Motor neuron (in vitro differentiated cells): ENCODE measurements around the gene PUS1. TPM values are rescaled to one million over a fixed set of nuclear protein-coding genes. Genes with fewer than 3 reads are reported as not detected.
"Not testable (repeated sequence)": the region's sequence is repeated elsewhere in the genome, so short reads cannot be mapped to it uniquely, and the experiment has no call there.

ENCODE experiments used
- ATAC-seq, 8 experiments: fragments of 200-7000 bp; cut with Tn5 transposase; replicated peaks in 6 of 8; 2 replicates each; pipeline ENCODE4 v1.8.0; 2021; ENCODE audit warnings: mild to moderate bottlenecking in 8 of 8, moderate library complexity in 8 of 8
- H3K27ac ChIP-seq, 2 donors: fragments of 250-450 bp; sonication (Bioruptor Pico); 2 replicates each; pipeline ENCODE4 v1.9.0; 2021; ENCODE audit warnings: antibody characterized with exemption in 2 of 2, mild to moderate bottlenecking in 2 of 2, moderate library complexity in 1 of 2
- H3K4me1 ChIP-seq, 2 donors: fragments of 250-450 bp; sonication (Bioruptor Pico); replicated peaks in 1 of 2; 2 replicates each; pipeline ENCODE4 v1.6.1; 2021; ENCODE audit warnings: antibody characterized with exemption in 2 of 2, mild to moderate bottlenecking in 2 of 2, moderate library complexity in 1 of 2
- H3K4me3 ChIP-seq, 5 donors: fragments of 250-450 bp; sonication (Bioruptor Pico); 2 replicates each; pipeline ENCODE4 v1.9.0; 2021; ENCODE audit warnings: antibody characterized with exemption in 5 of 5, mild to moderate bottlenecking in 5 of 5, moderate library complexity in 4 of 5
- WGBS, 10 experiments: fragments of 450-650 bp; shearing (Covaris generic); methylation state at CpG; one replicate each; pipeline ENCODE4 v1.0.0; 2022; 5-methylcytosine and 5-hydroxymethylcytosine counted together
- in situ Hi-C, 9 experiments: fragments of 400-800 bp; cut with MboI; loops; one replicate each; pipeline ENCODE4 v1.15.0; 2021; ENCODE audit warnings: low sequenced_read_pairs in 9 of 9, low pct_unique_long_range_greater_than_20kb in 2 of 9; ENCODE audit not compliant: unreplicated experiment in 9 of 9
- total RNA-seq, 8 experiments: library from RNA; unstranded; fragments of 300-600 nt; gene quantifications; 2 replicates each; pipeline versions ENCODE4 v1.2.3 to v1.2.4, GENCODE V29; 2022

The PUS1 gene
- 10 to 100 TPM in 4 of 8 experiments, 1 to 10 TPM in 4; 3.1 to 51.2 (median 10.5) TPM for total RNA-seq

GRCh38 chr12:131928711-131929580 lies at the start of gene PUS1:
Gene PUS1, plus strand, starts transcription at chr12:131929276. Its CDS starts 447 bp downstream, at chr12:131929723.
- peaks cover 0 to 7% of the 10 kb centered on the region in 2 donors for H3K4me1 ChIP-seq
- peak; percentile 65 to 87 (median 84) for ATAC-seq
- 0% methylated on average over 2 to 3 of the region's 84 CpGs; no CpG with 5 or more reads in 8 of the 10 experiments for WGBS, 10 experiments
- peak within 1 kb of the TSS; percentile 63 to 86 for H3K27ac ChIP-seq
- peak within 1 kb of the TSS; percentile 61 to 99 (median 93) for H3K4me3 ChIP-seq
- in situ Hi-C loops: no loop called here

- ATAC-seq: peak in 4 of 8 experiments; percentile 36 to 86 (median 74)
- in situ Hi-C loops: no loop called here
- no peak overlapping the region for H3K27ac ChIP-seq
- H3K4me3 ChIP-seq: no peak overlapping the region
- peaks cover 0 to 4% of the 10 kb centered on the region in 2 donors for H3K4me1 ChIP-seq
- 40 to 93% (median 83%) methylated on average over 1 to 12 of the region's 16 CpGs; no CpG with 5 or more reads in 4 of the 10 experiments for WGBS, 10 experiments
Observed at GRCh38 chr12:131882804-131883520, 46.1 kb upstream of the PUS1 start.

- Histone ChIP-seq H3K4me3 (no peak overlapping the region), H3K4me1 (no peaks in the 10 kb centered on the region), H3K27ac (no peak overlapping the region)
- in situ Hi-C loops: no loop called here
- 52 to 100% (median 91%) methylated on average over 1 to 3 of the region's 4 CpGs; no CpG with 5 or more reads in 6 of the 10 experiments for WGBS, 10 experiments
- peak in 3 of 8 experiments; percentile 92 to 98 (median 96) for ATAC-seq
Observed at GRCh38 chr12:131883521-131883900, 45.6 kb upstream of the PUS1 start.

- in situ Hi-C loops, H3K27ac ChIP-seq, ATAC-seq, H3K4me3 ChIP-seq, H3K4me1 ChIP-seq: not testable (repeated sequence)
- 65 to 100% (median 86%) methylated on average over 1 to 7 of the region's 8 CpGs; no CpG with 5 or more reads in 2 of the 10 experiments for WGBS, 10 experiments
Observed at GRCh38 chr12:131885076-131885475, 44.0 kb upstream of the PUS1 start.

- H3K4me1 ChIP-seq: no peaks in the 10 kb centered on the region
- in situ Hi-C loops: no loop called here
- no peak overlapping the region for H3K27ac ChIP-seq
- ATAC-seq: no peak
- no peak overlapping the region for H3K4me3 ChIP-seq
- WGBS, 10 experiments: 51 to 94% (median 85%) methylated on average over 3 to 6 of the region's 7 CpGs; no CpG with 5 or more reads in 3 of the 10 experiments
Observed at GRCh38 chr12:131885543-131886057, 43.5 kb upstream of the PUS1 start.

- H3K4me1 ChIP-seq, H3K4me3 ChIP-seq, H3K27ac ChIP-seq, ATAC-seq, in situ Hi-C loops: not testable (repeated sequence)
- WGBS, 10 experiments: 0 to 100% (median 78%) methylated on average over 1 to 7 of the region's 8 CpGs; no CpG with 5 or more reads in 2 of the 10 experiments
Observed at GRCh38 chr12:131891722-131892121, 37.4 kb upstream of the PUS1 start.

GRCh38 chr12:131892711-131893604 lies 36.1 kb upstream of the PUS1 start:
- no peak for ATAC-seq
- Histone ChIP-seq H3K4me1 (peaks cover 9 to 14% of the 10 kb centered on the region in 2 donors), H3K27ac (no peak overlapping the region), H3K4me3 (no peak overlapping the region)
- in situ Hi-C loops: no loop called here
- WGBS, 10 experiments: 61 to 87% (median 76%) methylated on average over 2 to 13 of the region's 26 CpGs; no CpG with 5 or more reads in 2 of the 10 experiments

- peaks cover 9 to 14% of the 10 kb centered on the region in 2 donors for H3K4me1 ChIP-seq
- H3K4me3 ChIP-seq: peak overlapping the region in 4 of 5 donors; percentile 59 to 95 (median 81)
- 53 to 92% (median 73%) methylated on average over 2 to 8 of the region's 19 CpGs for WGBS, 10 experiments
- ATAC-seq: no peak
- in situ Hi-C loops: no loop called here
- H3K27ac ChIP-seq: no peak overlapping the region
Observed at GRCh38 chr12:131893605-131894312, 35.3 kb upstream of the PUS1 start.

- Histone ChIP-seq H3K4me3 (peak within 1 kb of the TSS; percentile 59 to 95 (median 85)), H3K4me1 (peaks cover 9 to 14% of the 10 kb centered on the region in 2 donors), H3K27ac (peak within 1 kb of the TSS; percentile 89 to 90)
- in situ Hi-C loops: no loop called here
- ATAC-seq: peak; percentile 43 to 77 (median 70)
- 0% methylated on average over 5 of the region's 64 CpGs; no CpG with 5 or more reads in 9 of the 10 experiments for WGBS, 10 experiments
Observed at GRCh38 chr12:131894313-131894860, 34.7 kb upstream of the PUS1 start, which contains the start of gene ULK1. Gene ULK1, plus strand, starts transcription at chr12:131894622. Its CDS starts 380 bp downstream, at chr12:131895002.

- 0% methylated on average over 1 to 6 of the region's 54 CpGs; no CpG with 5 or more reads in 7 of the 10 experiments for WGBS, 10 experiments
- H3K27ac ChIP-seq: peak overlapping the region; percentile 89 to 90
- in situ Hi-C loops: no loop called here
- no peak for ATAC-seq
- peaks cover 9 to 14% of the 10 kb centered on the region in 2 donors for H3K4me1 ChIP-seq
- H3K4me3 ChIP-seq: peak overlapping the region; percentile 59 to 95 (median 85)
Observed at GRCh38 chr12:131894981-131895639, 34.0 kb upstream of the PUS1 start.

GRCh38 chr12:131895640-131896079 lies 33.4 kb upstream of the PUS1 start:
- in situ Hi-C loops: no loop called here
- ATAC-seq: no peak
- Histone ChIP-seq H3K4me1 (peaks cover 9 to 14% of the 10 kb centered on the region in 2 donors), H3K27ac (peak overlapping the region in 1 of 2 donors; percentile 90), H3K4me3 (peak overlapping the region; percentile 59 to 95 (median 85))
- WGBS, 10 experiments: 0 to 5% (median 0%) methylated on average over 1 to 4 of the region's 12 CpGs; no CpG with 5 or more reads in 6 of the 10 experiments
